Lower leg skin (tissue), 4 donors: ENCODE data around the gene ROR1. TPM values are rescaled to one million over a fixed set of nuclear protein-coding genes. Genes with fewer than 3 reads are reported as not detected.

Source experiments
- DNase-seq, 2 donors: peaks; one replicate each; pipeline ENCODE4 v3.0.0-alpha.2; 2019; ENCODE audit warnings: low spot score in 2 of 2
- H3K4me3 ChIP-seq: fragments of 200-600 bp; sonication (generic); 2 replicates; pipeline ENCODE4 v1.5.1; 2017; ENCODE audit warnings: mild to moderate bottlenecking, low read depth; ENCODE audit not compliant: poor library complexity, severe bottlenecking
- CTCF ChIP-seq, 3 donors: fragments of 450-650 bp; IDR thresholded peaks; one replicate each; pipeline ENCODE4 v1.5.1; 2016; ENCODE audit warnings: antibody characterized with exemption in 3 of 3, mild to moderate bottlenecking in 3 of 3, moderate library complexity in 2 of 3
- POLR2A ChIP-seq, 2 donors: fragments of 450-650 bp; IDR thresholded peaks; one replicate each; pipeline ENCODE4 v1.6.1; 2016 to 2017; ENCODE audit warnings: antibody characterized with exemption in 2 of 2, mild to moderate bottlenecking in 1 of 2, moderate library complexity in 1 of 2
- WGBS, 2 donors: methylation state at CpG; one replicate each; pipeline ENCODE4 v1.1.5; 2018; 5-methylcytosine and 5-hydroxymethylcytosine counted together
- intact Hi-C: fragments of 100-400 bp; cut with DNase I; formaldehyde crosslinking; loops from one replicate; pipeline ENCODE4 v1.15.0; 2023; ENCODE audit warnings: low total_unique reads
- total RNA-seq, 4 donors: library from RNA; depleted of rRNA; stranded (reverse); fragments of >200 nt; gene quantifications; one replicate each; pipeline ENCODE4 v1.1.0, GENCODE V29; 2016

ROR1 gene
- total RNA-seq, 4 donors from 2014 or later = 12.9 to 28.6 (median 22.5) TPM

GRCh38 chr1:63943393-63943792 is 169.6 kb downstream of the ROR1 start:
- TF ChIP-seq CTCF (IDR thresholded peaks at IDR 0.05) = no peak
- no peak for TF ChIP-seq POLR2A (IDR thresholded peaks at IDR 0.05)
- 68 to 85% methylated on average over 3 of the region's 3 CpGs for WGBS, 2 donors
- intact Hi-C loops = no loop called here
- H3K4me3 ChIP-seq = no peak overlapping the region
- no peak for DNase-seq

GRCh38 chr1:63945943-63946342 is 172.1 kb downstream of the ROR1 start:
- no peak overlapping the region for H3K4me3 ChIP-seq
- 89 to 96% methylated on average over 1 of the region's 1 CpG for WGBS, 2 donors
- intact Hi-C loops = no loop called here
- no peak for TF ChIP-seq CTCF (IDR thresholded peaks at IDR 0.05)
- no peak for TF ChIP-seq POLR2A (IDR thresholded peaks at IDR 0.05)
- DNase-seq = no peak

- no peak for DNase-seq
- 28 to 53% methylated on average over 11 of the region's 11 CpGs for WGBS, 2 donors
- TF ChIP-seq POLR2A (IDR thresholded peaks at IDR 0.05) (no peak), CTCF (IDR thresholded peaks at IDR 0.05) (no peak)
These were observed 173.2 kb downstream of the ROR1 start for GRCh38 chr1:63946866-63947491.

GRCh38 chr1:63947904-63948303 is 174.1 kb downstream of the ROR1 start:
- DNase-seq = no peak
- H3K4me3 ChIP-seq = no peak overlapping the region
- no peak for TF ChIP-seq POLR2A (IDR thresholded peaks at IDR 0.05)
- no peak for TF ChIP-seq CTCF (IDR thresholded peaks at IDR 0.05)
- intact Hi-C loops = no loop called here
- 95% methylated on average over 3 of the region's 3 CpGs for WGBS, 2 donors

More at GRCh38 chr1:63946866-63947491, 173.2 kb downstream of the ROR1 start:
- H3K4me3 ChIP-seq = no peak overlapping the region
- intact Hi-C loops = no loop called here

- DNase-seq = no peak
- WGBS, 2 donors = 47 to 49% methylated on average over 3 of the region's 3 CpGs
- intact Hi-C loops = no loop called here
- no peak overlapping the region for H3K4me3 ChIP-seq
- TF ChIP-seq POLR2A (IDR thresholded peaks at IDR 0.05) = no peak
- TF ChIP-seq CTCF (IDR thresholded peaks at IDR 0.05) = no peak
These were observed 176.2 kb downstream of the ROR1 start for GRCh38 chr1:63950023-63950422.
